K562 (cell line): Measurements from ENCODE around the gene DOCK1. TPM values are rescaled to one million over a fixed set of nuclear protein-coding genes. Genes with fewer than 3 reads are reported as not detected.

Source experiments
- ATAC-seq: fragments of 200-7000 bp; cut with Tn5 transposase; 3 replicates; pipeline ENCODE4 v1.9.1; 2020; ENCODE audit warnings: moderate library complexity
- BruUV-seq: library from RNA; stranded (reverse); fragments of 400-500 nt; replicated peaks from 2 replicates; lab custom pipeline; 2021; lab: Mats Ljungman, UMichigan
- CTCF ChIA-PET: fragments of 300-600 bp; formaldehyde crosslinking; extraction: SDS; loops from one replicate; lab custom pipeline; 2021; ENCODE audit warnings: low intra/inter-chr PET ratio; lab: Yijun Ruan, JAX
- POLR2A ChIA-PET: fragments of 300-600, 350-650 bp; sonication (Branson Sonifier 250); formaldehyde crosslinking; extraction: SDS; loops from one replicate; lab custom pipeline; 2021; ENCODE audit warnings: antibody characterized with exemption, inconsistent platforms; lab: Yijun Ruan, JAX
- DNase-seq, 4 experiments: peaks; one replicate each; pipeline versions ENCODE4 v3.0.0 to v3.0.0-alpha.2; 2011 to 2018; ENCODE audit warnings: low spot score in 3 of 4, mixed read lengths in 3 of 4; ENCODE audit errors: extremely low read depth in 1 of 4
- FAIRE-seq: peaks from 2 replicates; lab custom pipeline; 2011; peaks lifted over from hg19 to GRCh38; lab: Jason Lieb, UNC
- H2AFZ ChIP-seq: 2 replicates; pipeline ENCODE4 v1.6.0; 2011; ENCODE audit warnings: low read depth, low read length, control low read depth, inconsistent platforms
- H3K27ac ChIP-seq: fragments of 200-600 bp; 3 replicates; pipeline ENCODE4 v1.8.0; 2011; ENCODE audit warnings: low read depth, mild to moderate bottlenecking, control low read depth, inconsistent platforms, low read length, moderate library complexity, mixed read lengths; ENCODE audit errors: extremely low read depth
- H3K27me3 ChIP-seq, 2 experiments: fragments of 300-600 bp in 1 of 2; 2 replicates in 1 of 2; 3 replicates in 1 of 2; pipeline versions ENCODE4 v1.6.0 to v1.8.0; 2011; ENCODE audit warnings: inconsistent platforms in 2 of 2, low read length in 2 of 2, mild to moderate bottlenecking in 1 of 2, mixed read lengths in 1 of 2, moderate library complexity in 1 of 2; ENCODE audit not compliant: control insufficient read depth in 2 of 2, insufficient read depth in 2 of 2
- H3K36me3 ChIP-seq: fragments of 300-600 bp; 3 replicates; pipeline ENCODE4 v1.8.0; 2011; ENCODE audit warnings: mild to moderate bottlenecking, low read length, inconsistent platforms; ENCODE audit not compliant: control insufficient read depth, insufficient read depth
- H3K4me1 ChIP-seq, 2 experiments: fragments of 200-600 bp in 1 of 2; replicated peaks in 1 of 2; 2 replicates in 1 of 2; 3 replicates in 1 of 2; pipeline versions ENCODE4 v1.5.1 to v1.8.0; 2011; ENCODE audit warnings: inconsistent platforms in 2 of 2, low read length in 2 of 2, mild to moderate bottlenecking in 1 of 2, mixed read lengths in 1 of 2, moderate library complexity in 1 of 2; ENCODE audit not compliant: control insufficient read depth in 2 of 2, insufficient read depth in 2 of 2
- H3K4me2 ChIP-seq: 2 replicates; pipeline ENCODE4 v1.6.1; 2011; ENCODE audit warnings: low read length, control low read depth, inconsistent platforms, mixed read lengths; ENCODE audit not compliant: insufficient read depth
- H3K4me3 ChIP-seq: fragments of 200-600 bp; sonication (generic), shearing (Covaris generic); 2 replicates; pipeline ENCODE4 v1.5.1; 2016; ENCODE audit warnings: control low read depth, inconsistent platforms
- H3K79me2 ChIP-seq: fragments of 200-600 bp; 3 replicates; pipeline ENCODE4 v1.8.0; 2011; ENCODE audit warnings: low read length, inconsistent platforms; ENCODE audit not compliant: control insufficient read depth, insufficient read depth
- H3K9ac ChIP-seq, 2 experiments: 2 replicates each; pipeline versions ENCODE4 v1.6.0 to v1.6.1; 2011; ENCODE audit warnings: low read depth in 2 of 2, low read length in 2 of 2, control low read depth in 1 of 2, inconsistent platforms in 1 of 2, mild to moderate bottlenecking in 1 of 2, mixed read lengths in 1 of 2; ENCODE audit not compliant: insufficient read depth in 1 of 2
- H3K9me1 ChIP-seq: one replicate; pipeline ENCODE4 v1.6.0; 2011; ENCODE audit warnings: inconsistent platforms, mild to moderate bottlenecking, low read length, moderate library complexity; ENCODE audit not compliant: control insufficient read depth, insufficient read depth
- H3K9me3 ChIP-seq: replicated peaks from 2 replicates; pipeline ENCODE4 v1.5.1; 2011; ENCODE audit warnings: low read depth, low read length, inconsistent platforms; ENCODE audit not compliant: control insufficient read depth, insufficient read depth
- H4K20me1 ChIP-seq: replicated peaks from 2 replicates; pipeline ENCODE4 v1.6.1; 2011; ENCODE audit warnings: low read length, inconsistent platforms, mixed read lengths; ENCODE audit not compliant: control insufficient read depth, insufficient read depth
- FOXM1 ChIP-seq, 2 experiments: fragments of 450-650 bp in 1 of 2; sonication (generic) in 1 of 2; formaldehyde crosslinking in 1 of 2; IDR thresholded peaks; 2 replicates each; pipeline versions ENCODE4 v1.6.1 to v1.9.0; 2017 to 2022; ENCODE audit warnings: low read depth in 2 of 2, mild to moderate bottlenecking in 2 of 2, missing genetic modification reagents in 1 of 2, moderate library complexity in 1 of 2
- JUND ChIP-seq, 2 experiments: IDR thresholded peaks; 2 replicates in 1 of 2; 3 replicates in 1 of 2; pipeline ENCODE4 v1.6.1; 2011; ENCODE audit warnings: borderline replicate concordance in 2 of 2, low read depth in 2 of 2, low read length in 2 of 2, improper control_type of control experiment in 1 of 2, missing biosample characterization in 1 of 2, missing genetic modification characterization in 1 of 2, missing genetic modification reagents in 1 of 2
- KDM1A ChIP-seq, 2 experiments: fragments of 450-650 bp; IDR thresholded peaks; 2 replicates each; pipeline ENCODE4 v1.6.1; 2016; ENCODE audit warnings: mild to moderate bottlenecking in 2 of 2
- KLF16 ChIP-seq: IDR thresholded peaks from 2 replicates; pipeline ENCODE4 v1.6.1; 2016; ENCODE audit warnings: antibody characterized with exemption
- MAX ChIP-seq: sonication (generic); formaldehyde crosslinking; IDR thresholded peaks from 2 replicates; pipeline ENCODE4 v1.9.0; 2022; ENCODE audit warnings: mild to moderate bottlenecking, missing genetic modification reagents
- SMARCA5 ChIP-seq: fragments of 450-650 bp; IDR thresholded peaks from 2 replicates; pipeline ENCODE4 v1.6.1; 2016
- SRSF9 ChIP-seq: fragments of 200-400 bp; formaldehyde crosslinking; IDR thresholded peaks from 2 replicates; pipeline ENCODE4 v1.6.1; 2017; ENCODE audit warnings: low read depth, low read length, borderline replicate concordance
- TCF15 ChIP-seq: fragments of 250-450 bp; sonication (Bioruptor Pico); IDR thresholded peaks from 2 replicates; pipeline ENCODE4 v1.8.0; 2022; ENCODE audit warnings: moderate library complexity, mild to moderate bottlenecking, inconsistent platforms
- TCF7 ChIP-seq: sonication (generic); IDR thresholded peaks from 2 replicates; pipeline ENCODE4 v1.6.1; 2016; ENCODE audit warnings: antibody characterized with exemption, borderline replicate concordance
- ZBED1 ChIP-seq: IDR thresholded peaks from 2 replicates; pipeline ENCODE4 v1.6.1; 2014
- ZNF507 ChIP-seq: conservative IDR thresholded peaks from 2 replicates; pipeline ENCODE4 v1.6.1; 2017; ENCODE audit warnings: missing genetic modification characterization, missing compliant biosample characterization
- ZNF512 ChIP-seq: IDR thresholded peaks from 2 replicates; pipeline ENCODE4 v1.6.1; 2016; ENCODE audit warnings: missing genetic modification characterization, missing compliant biosample characterization
- WGBS: fragments of 100-300 bp; shearing (Covaris generic); methylation state at CpG from one replicate; pipeline ENCODE4 v1.1.6; 2016; ENCODE audit warnings: low coverage, mixed read lengths; ENCODE audit not compliant: insufficient coverage; ENCODE audit errors: missing lambda C conversion rate; 5-methylcytosine and 5-hydroxymethylcytosine counted together
- in situ Hi-C: fragments of 300-500 bp; cut with MboI; formaldehyde crosslinking; loops from 4 replicates; pipeline ENCODE4 v1.15.0; 2018; ENCODE audit warnings: inconsistent platforms, mixed read lengths
- intact Hi-C: fragments of 100-400 bp; cut with micrococcal nuclease; formaldehyde crosslinking; loops from 2 replicates; pipeline ENCODE4 v1.14.2; 2022
- polyA plus RNA-seq, 8 experiments: library from polyadenylated mRNA; depleted of rRNA in 4 of 8; stranded (reverse) in 5 of 8; unstranded in 3 of 8; fragments of >200 nt; fragmentation: Nextera tagmentation in 2 of 8; fragmentation: Illumina TruSeq in 1 of 8; extraction: Ambion mirVana in 2 of 8; extraction: Trizol in 1 of 8; gene quantifications; 2 replicates each; pipeline versions ENCODE4 v1.2.1 to v1.2.3, GENCODE V29; 2011 to 2014; ENCODE audit warnings: inconsistent platforms in 1 of 8, missing spikeins in 1 of 8
- total RNA-seq, 7 experiments: library from RNA; depleted of rRNA in 6 of 7; stranded (reverse); fragments of >200 nt in 6 of 7; fragmentation: Illumina TruSeq in 2 of 7; extraction: Trizol in 2 of 7; gene quantifications; 2 replicates each; pipeline versions ENCODE4 v1.2.1 to v1.2.3, GENCODE V29; 2011 to 2021; ENCODE audit warnings: low replicate concordance in 1 of 7
- TF ChIP-seq, protein P1 (sequence below): fragments of 250-450 bp; sonication (Bioruptor Pico); IDR thresholded peaks from 2 replicates; pipeline ENCODE4 v1.5.0; 2021; ENCODE audit warnings: mild to moderate bottlenecking, borderline replicate concordance

Gene DOCK1
- total and polyA plus RNA-seq, 9 of the 15 experiments (the other 6 are each of a cell fraction or from before 2014, with no cell fraction given), result 0.31 TPM; not detected in 8

GRCh38 chr10:127496035-127496434 lies 590.8 kb downstream of the DOCK1 start:
- DNase-seq (no peak), FAIRE-seq (no peak), ATAC-seq (no peak)
- no peaks in the 10 kb centered on the region for H3K27me3 ChIP-seq
- no TSS peak for BruUV-seq
- intact Hi-C loops (no loop called here), in situ Hi-C loops (no loop called here)
- H3K36me3 ChIP-seq, result no peaks in the 10 kb centered on the region
- ChIA-PET CTCF (no interaction called here), POLR2A (no interaction called here)
- no peaks in the 10 kb centered on the region for H4K20me1 ChIP-seq
- H3K27ac ChIP-seq, result no peak overlapping the region
- H3K4me1 ChIP-seq, result no peaks in the 10 kb centered on the region
- no peaks in the 10 kb centered on the region for H3K79me2 ChIP-seq
- H2AFZ ChIP-seq, result no peak overlapping the region
- no peaks in the 10 kb centered on the region for H3K9me3 ChIP-seq
- no peak for TF ChIP-seq TCF7
- TF ChIP-seq KLF16, result no peak
- no peak for TF ChIP-seq ZBED1
- no peak for TF ChIP-seq ZNF507
- TF ChIP-seq TCF15, result no peak
- TF ChIP-seq SRSF9, result no peak
- TF ChIP-seq, protein P1, sequence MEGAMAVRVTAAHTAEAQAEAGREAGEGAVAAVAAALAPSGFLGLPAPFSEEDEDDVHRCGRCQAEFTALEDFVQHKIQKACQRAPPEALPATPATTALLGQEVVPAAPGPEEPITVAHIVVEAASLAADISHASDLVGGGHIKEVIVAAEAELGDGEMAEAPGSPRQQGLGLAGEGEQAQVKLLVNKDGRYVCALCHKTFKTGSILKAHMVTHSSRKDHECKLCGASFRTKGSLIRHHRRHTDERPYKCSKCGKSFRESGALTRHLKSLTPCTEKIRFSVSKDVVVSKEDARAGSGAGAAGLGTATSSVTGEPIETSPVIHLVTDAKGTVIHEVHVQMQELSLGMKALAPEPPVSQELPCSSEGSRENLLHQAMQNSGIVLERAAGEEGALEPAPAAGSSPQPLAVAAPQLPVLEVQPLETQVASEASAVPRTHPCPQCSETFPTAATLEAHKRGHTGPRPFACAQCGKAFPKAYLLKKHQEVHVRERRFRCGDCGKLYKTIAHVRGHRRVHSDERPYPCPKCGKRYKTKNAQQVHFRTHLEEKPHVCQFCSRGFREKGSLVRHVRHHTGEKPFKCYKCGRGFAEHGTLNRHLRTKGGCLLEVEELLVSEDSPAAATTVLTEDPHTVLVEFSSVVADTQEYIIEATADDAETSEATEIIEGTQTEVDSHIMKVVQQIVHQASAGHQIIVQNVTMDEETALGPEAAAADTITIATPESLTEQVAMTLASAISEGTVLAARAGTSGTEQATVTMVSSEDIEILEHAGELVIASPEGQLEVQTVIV (CRISPR knock-in tag), result no peak
- TF ChIP-seq JUND (IDR thresholded peaks at IDR 0.05; ENCODE audit: borderline replicate concordance, low read depth, low read length), result no peak
- TF ChIP-seq JUND (tag; IDR thresholded peaks at IDR 0.05; ENCODE audit: borderline replicate concordance, low read depth, low read length), result no peak
- TF ChIP-seq KDM1A (IDR thresholded peaks at IDR 0.05), result no peak
- no peak for TF ChIP-seq SMARCA5
- TF ChIP-seq ZNF512 (tag), result no peak
- TF ChIP-seq FOXM1 (IDR thresholded peaks at IDR 0.05; ENCODE audit: low read depth), result no peak
- no peak for TF ChIP-seq FOXM1 (CRISPR knock-in tag; IDR thresholded peaks at IDR 0.05; ENCODE audit: low read depth)
- no peak for TF ChIP-seq MAX (CRISPR knock-in tag)
- WGBS, result 0% methylated on average over 12 of the region's 13 CpGs
- no peak overlapping the region for H3K4me3 ChIP-seq
- no peak overlapping the region for H3K9ac ChIP-seq
- H3K4me2 ChIP-seq, result no peak overlapping the region
- no peaks in the 10 kb centered on the region for H3K9me1 ChIP-seq
